D721Med (cell line): Measurements from ENCODE around the gene UBE4B.

Source experiments
- DNase-seq: peaks from one replicate; pipeline ENCODE4 v3.0.0; 2011; ENCODE audit warnings: low spot score; ENCODE audit not compliant: insufficient read length
- FAIRE-seq: peaks from 2 replicates; lab custom pipeline; 2011; peaks lifted over from hg19 to GRCh38; lab: Jason Lieb, UNC
- CTCF ChIP-seq: IDR thresholded peaks from 2 replicates; pipeline ENCODE4 v1.5.1; 2012; ENCODE audit warnings: mild to moderate bottlenecking, control low read depth; ENCODE audit not compliant: insufficient read depth; ENCODE audit errors: missing control alignments

Gene UBE4B

GRCh38 chr1:10132852-10133251 is 100.1 kb downstream of the UBE4B start:
- no peak for TF ChIP-seq CTCF
- FAIRE-seq (no peak), DNase-seq (no peak)

GRCh38 chr1:10140981-10141380 is 108.2 kb downstream of the UBE4B start:
- FAIRE-seq (no peak), DNase-seq (no peak)
- no peak for TF ChIP-seq CTCF

GRCh38 chr1:10143961-10144485 is 111.3 kb downstream of the UBE4B start:
- TF ChIP-seq CTCF: no peak
- DNase-seq (no peak), FAIRE-seq (no peak)

GRCh38 chr1:10146391-10146790 is 113.6 kb downstream of the UBE4B start:
- no peak for TF ChIP-seq CTCF
- no peak for DNase-seq
- FAIRE-seq: no peak

GRCh38 chr1:10149231-10149630 is 116.5 kb downstream of the UBE4B start:
- TF ChIP-seq CTCF: no peak
- DNase-seq (no peak), FAIRE-seq (no peak)

GRCh38 chr1:10152709-10153284 is 120.0 kb downstream of the UBE4B start:
- FAIRE-seq (no peak), DNase-seq (no peak)
- TF ChIP-seq CTCF: peak; percentile 66

- no peak for TF ChIP-seq CTCF
- FAIRE-seq: no peak
- no peak for DNase-seq
Observed at GRCh38 chr1:10155087-10155712, 122.4 kb downstream of the UBE4B start.
